Neuronal stem cell (in vitro differentiated cells): ENCODE results near the gene PCDHB8.
"Not testable (repeated sequence)": the region's sequence is repeated elsewhere in the genome, so short reads cannot be mapped to it uniquely, and the experiment has no call there.

Experiments used
- DNase-seq: peaks from one replicate; pipeline ENCODE4 v3.0.0-alpha.2; 2013; ENCODE audit warnings: low spot score
- H2AFZ ChIP-seq: one replicate; pipeline ENCODE4 v1.6.1; 2013; ENCODE audit warnings: mild to moderate bottlenecking, low read length, inconsistent platforms
- H2AK5ac ChIP-seq: 2 replicates; pipeline ENCODE4 v1.6.1; 2013; ENCODE audit warnings: low read depth, mild to moderate bottlenecking, inconsistent platforms, low read length, moderate library complexity, mixed read lengths
- H2BK120ac ChIP-seq: 2 replicates; pipeline ENCODE4 v1.6.1; 2013; ENCODE audit warnings: low read depth, mild to moderate bottlenecking, inconsistent platforms, low read length, moderate library complexity, mixed read lengths
- H2BK12ac ChIP-seq: one replicate; pipeline ENCODE4 v1.6.1; 2013; ENCODE audit warnings: low read length, inconsistent platforms
- H2BK15ac ChIP-seq: 2 replicates; pipeline ENCODE4 v1.6.1; 2013; ENCODE audit warnings: mild to moderate bottlenecking, low read length, inconsistent platforms, mixed read lengths
- H2BK5ac ChIP-seq: one replicate; pipeline ENCODE4 v1.6.1; 2013; ENCODE audit warnings: inconsistent platforms, mild to moderate bottlenecking, low read length, moderate library complexity
- H3K14ac ChIP-seq: one replicate; pipeline ENCODE4 v1.6.1; 2013; ENCODE audit warnings: low read length, inconsistent platforms
- H3K18ac ChIP-seq: 2 replicates; pipeline ENCODE4 v1.6.1; 2013; ENCODE audit warnings: low read length, inconsistent platforms
- H3K23ac ChIP-seq: 2 replicates; pipeline ENCODE4 v1.6.1; 2013; ENCODE audit warnings: low read depth, mild to moderate bottlenecking, mixed read lengths, low read length, inconsistent platforms; ENCODE audit not compliant: poor library complexity
- H3K27ac ChIP-seq: replicated peaks from 3 replicates; pipeline ENCODE4 v1.5.1; 2013; ENCODE audit warnings: low read length, inconsistent platforms
- H3K27me3 ChIP-seq, 3 experiments: 2 replicates each; pipeline ENCODE4 v1.6.1; 2013; ENCODE audit warnings: low read length in 3 of 3, mild to moderate bottlenecking in 2 of 3, inconsistent platforms in 1 of 3, low read depth in 1 of 3, mixed read lengths in 1 of 3, moderate library complexity in 1 of 3; ENCODE audit not compliant: control insufficient read depth in 3 of 3, insufficient read depth in 3 of 3
- H3K36me3 ChIP-seq, 2 donors: replicated peaks in 1 of 2; 2 replicates each; pipeline ENCODE4 v1.6.1; 2013; ENCODE audit warnings: low read length in 2 of 2; ENCODE audit not compliant: control insufficient read depth in 2 of 2, insufficient read depth in 2 of 2
- H3K4ac ChIP-seq: 2 replicates; pipeline ENCODE4 v1.6.1; 2013; ENCODE audit warnings: inconsistent platforms, mild to moderate bottlenecking, low read length, moderate library complexity
- H3K4me1 ChIP-seq, 2 donors: 1 replicate in 1 of 2; 2 replicates in 1 of 2; pipeline ENCODE4 v1.6.1; 2013; ENCODE audit warnings: low read length in 2 of 2, low read depth in 1 of 2; ENCODE audit not compliant: control insufficient read depth in 2 of 2, insufficient read depth in 1 of 2
- H3K4me2 ChIP-seq: one replicate; pipeline ENCODE4 v1.6.1; 2013; ENCODE audit warnings: mild to moderate bottlenecking, low read length, inconsistent platforms; ENCODE audit not compliant: insufficient read depth, poor library complexity, severe bottlenecking
- H3K4me3 ChIP-seq, 2 donors: 2 replicates each; pipeline ENCODE4 v1.5.1; 2013; ENCODE audit warnings: low read length in 2 of 2, mild to moderate bottlenecking in 2 of 2, inconsistent platforms in 1 of 2, moderate library complexity in 1 of 2
- H3K79me1 ChIP-seq: one replicate; pipeline ENCODE4 v1.6.1; 2013; ENCODE audit warnings: low read depth, mild to moderate bottlenecking, inconsistent platforms, low read length, moderate library complexity
- H3K9ac ChIP-seq: one replicate; pipeline ENCODE4 v1.6.1; 2013; ENCODE audit warnings: mild to moderate bottlenecking, low read depth, low read length, inconsistent platforms; ENCODE audit not compliant: poor library complexity
- H3K9me3 ChIP-seq, 2 donors: replicated peaks in 1 of 2; 2 replicates each; pipeline versions ENCODE3 to v1.6.1; 2013; ENCODE audit warnings: low read length in 2 of 2, mild to moderate bottlenecking in 2 of 2, inconsistent platforms in 1 of 2, low read depth in 1 of 2, mixed read lengths in 1 of 2, moderate library complexity in 1 of 2; ENCODE audit not compliant: control insufficient read depth in 2 of 2, insufficient read depth in 1 of 2
- H4K8ac ChIP-seq: one replicate; pipeline ENCODE4 v1.6.1; 2013; ENCODE audit warnings: low read depth, mild to moderate bottlenecking, inconsistent platforms, low read length, moderate library complexity
- H4K91ac ChIP-seq: one replicate; pipeline ENCODE4 v1.6.1; 2013; ENCODE audit warnings: low read length, low read depth, mild to moderate bottlenecking, inconsistent platforms; ENCODE audit not compliant: poor library complexity
- WGBS, 2 donors: extraction: QIAGEN DNeasy Blood & Tissue Kit; methylation state at CpG; one replicate each; pipeline ENCODE4 v1.1.7; 2013; ENCODE audit warnings: missing lambda C conversion rate in 2 of 2, mixed read lengths in 1 of 2; ENCODE audit not compliant: insufficient read length in 2 of 2, insufficient replicate concordance in 1 of 2; ENCODE audit errors: extremely low coverage in 2 of 2; 5-methylcytosine and 5-hydroxymethylcytosine counted together

Gene PCDHB8

DNA sequence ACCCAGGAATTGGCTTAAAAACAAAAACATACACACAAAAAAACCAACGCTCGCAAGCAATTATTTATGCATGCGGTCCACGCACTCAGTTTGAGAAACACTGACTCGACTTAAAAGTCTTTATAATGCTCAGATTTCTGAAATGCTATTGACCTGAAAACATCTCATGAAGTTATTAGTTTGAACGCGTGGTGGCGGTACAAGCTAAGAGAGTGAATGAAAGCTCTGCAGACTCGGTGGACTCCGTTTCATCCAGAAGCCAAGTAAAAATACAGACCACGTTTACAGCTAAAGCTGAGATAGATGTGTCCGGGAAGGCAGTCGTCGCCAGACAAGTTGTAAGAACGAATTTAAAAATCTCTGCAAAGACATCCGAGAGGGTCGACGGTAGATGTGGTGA is 27.8 kb upstream of the PCDHB8 start, which contains the start of gene PCDHB6:
Gene PCDHB6, plus strand, starts transcription at position 246 of the 400 bp plus-strand sequence. CDS start 201 bp downstream, outside the sequence.
- Histone ChIP-seq H3K36me3 (no peaks in the 10 kb centered on the region), H2BK120ac (no peak within 1 kb of the TSS), H2AK5ac (no peak within 1 kb of the TSS), H3K4me3 (no peak within 1 kb of the TSS), H2AFZ (no peak within 1 kb of the TSS), H3K79me1 (no peaks in the 10 kb centered on the region), H4K8ac (no peak within 1 kb of the TSS), H2BK12ac (no peak within 1 kb of the TSS), H3K27me3 (no peaks in the 10 kb centered on the region), H3K4me2 (no peak within 1 kb of the TSS), H2BK15ac (no peak within 1 kb of the TSS), H3K18ac (no peak within 1 kb of the TSS), H3K27ac (no peak within 1 kb of the TSS), H2BK5ac (no peak within 1 kb of the TSS), H4K91ac (no peak within 1 kb of the TSS), H3K9ac (no peak within 1 kb of the TSS), H3K4me1 (no peaks in the 10 kb centered on the region), H3K4ac (no peak within 1 kb of the TSS), H3K9me3 (peaks cover 8 to 9% of the 10 kb centered on the region in 2 donors), H3K23ac (no peak within 1 kb of the TSS), H3K14ac (no peak within 1 kb of the TSS)
- DNase-seq = no peak
- no CpG with 5 or more reads among the region's 18 CpGs for WGBS, 2 donors

DNA sequence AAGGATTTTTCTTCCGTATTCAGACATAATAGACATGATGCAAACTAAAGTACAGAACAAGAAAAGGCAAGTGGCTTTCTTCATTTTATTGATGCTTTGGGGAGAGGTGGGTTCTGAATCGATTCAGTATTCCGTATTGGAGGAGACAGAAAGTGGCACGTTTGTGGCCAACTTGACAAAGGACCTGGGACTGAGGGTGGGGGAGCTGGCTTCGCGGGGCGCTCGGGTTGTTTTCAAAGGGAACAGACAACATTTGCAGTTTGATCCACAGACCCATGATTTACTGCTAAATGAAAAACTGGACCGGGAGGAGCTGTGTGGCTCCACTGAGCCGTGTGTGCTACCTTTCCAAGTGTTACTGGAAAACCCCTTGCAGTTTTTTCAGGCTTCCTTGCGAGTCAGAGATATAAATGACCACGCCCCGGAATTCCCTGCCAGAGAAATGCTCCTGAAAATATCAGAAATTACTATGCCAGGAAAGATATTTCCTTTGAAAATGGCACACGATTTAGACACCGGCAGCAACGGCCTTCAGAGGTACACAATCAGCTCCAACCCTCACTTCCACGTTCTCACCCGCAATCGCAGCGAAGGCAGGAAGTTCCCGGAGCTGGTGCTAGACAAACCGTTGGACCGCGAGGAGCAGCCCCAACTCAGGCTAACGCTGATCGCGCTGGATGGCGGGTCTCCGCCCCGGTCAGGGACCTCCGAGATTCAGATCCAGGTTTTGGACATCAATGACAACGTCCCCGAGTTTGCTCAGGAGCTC is 27.2 kb upstream of the PCDHB8 start:
- H2BK15ac ChIP-seq = no peak overlapping the region
- H3K9me3 ChIP-seq = peaks cover 8 to 9% of the 10 kb centered on the region in 2 donors
- no peak overlapping the region for H2BK5ac ChIP-seq
- no peak overlapping the region for H3K18ac ChIP-seq
- H3K14ac ChIP-seq = no peak overlapping the region
- no peak overlapping the region for H3K9ac ChIP-seq
- no peak for DNase-seq
- H3K4me2 ChIP-seq = no peak overlapping the region
- no peak overlapping the region for H4K8ac ChIP-seq
- H3K27me3 ChIP-seq = no peaks in the 10 kb centered on the region
- H3K79me1 ChIP-seq = no peaks in the 10 kb centered on the region
- H3K4me1 ChIP-seq = no peaks in the 10 kb centered on the region
- no CpG with 5 or more reads among the region's 33 CpGs for WGBS, 2 donors
- H3K4ac ChIP-seq = no peak overlapping the region
- H2BK120ac ChIP-seq = no peak overlapping the region
- no peaks in the 10 kb centered on the region for H3K36me3 ChIP-seq
- H3K4me3 ChIP-seq = no peak overlapping the region
- no peak overlapping the region for H2AFZ ChIP-seq
- H3K27ac ChIP-seq = no peak overlapping the region
- no peak overlapping the region for H2AK5ac ChIP-seq
- H2BK12ac ChIP-seq = no peak overlapping the region
- no peak overlapping the region for H4K91ac ChIP-seq
- no peak overlapping the region for H3K23ac ChIP-seq

DNA sequence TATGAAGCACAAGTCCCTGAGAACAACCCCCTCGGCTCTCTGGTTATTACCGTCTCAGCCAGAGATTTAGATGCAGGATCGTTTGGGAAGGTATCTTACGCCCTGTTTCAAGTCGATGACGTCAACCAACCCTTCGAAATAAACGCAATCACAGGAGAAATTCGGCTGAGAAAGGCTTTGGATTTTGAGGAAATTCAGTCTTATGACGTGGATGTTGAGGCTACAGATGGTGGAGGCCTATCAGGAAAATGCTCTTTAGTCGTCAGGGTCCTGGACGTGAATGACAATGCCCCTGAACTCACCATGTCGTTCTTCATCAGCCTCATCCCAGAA is 26.6 kb upstream of the PCDHB8 start:
- H3K9ac ChIP-seq = no peak overlapping the region
- no peaks in the 10 kb centered on the region for H3K36me3 ChIP-seq
- H3K18ac ChIP-seq = no peak overlapping the region
- no peak overlapping the region for H2AK5ac ChIP-seq
- no peak overlapping the region for H2BK15ac ChIP-seq
- no peak overlapping the region for H3K27ac ChIP-seq
- H3K4me2 ChIP-seq = no peak overlapping the region
- H2AFZ ChIP-seq = no peak overlapping the region
- no peaks in the 10 kb centered on the region for H3K79me1 ChIP-seq
- DNase-seq = no peak
- WGBS, 2 donors = no CpG with 5 or more reads among the region's 13 CpGs
- H3K14ac ChIP-seq = no peak overlapping the region
- no peaks in the 10 kb centered on the region for H3K27me3 ChIP-seq
- no peak overlapping the region for H2BK5ac ChIP-seq
- no peak overlapping the region for H3K4me3 ChIP-seq
- H3K9me3 ChIP-seq = peaks cover 8 to 11% of the 10 kb centered on the region in 2 donors
- no peak overlapping the region for H4K91ac ChIP-seq
- H4K8ac ChIP-seq = no peak overlapping the region
- no peak overlapping the region for H3K4ac ChIP-seq
- no peaks in the 10 kb centered on the region for H3K4me1 ChIP-seq
- no peak overlapping the region for H3K23ac ChIP-seq
- no peak overlapping the region for H2BK120ac ChIP-seq
- H2BK12ac ChIP-seq = no peak overlapping the region

- H3K4ac ChIP-seq, H3K18ac ChIP-seq, H3K4me2 ChIP-seq, H2BK15ac ChIP-seq, H3K14ac ChIP-seq, H3K4me1 ChIP-seq, H3K23ac ChIP-seq, H2BK5ac ChIP-seq, H4K8ac ChIP-seq, H3K36me3 ChIP-seq, H2BK12ac ChIP-seq, H3K27ac ChIP-seq, H3K9ac ChIP-seq, H2BK120ac ChIP-seq, H3K27me3 ChIP-seq, H4K91ac ChIP-seq, H3K4me3 ChIP-seq, H2AK5ac ChIP-seq, H2AFZ ChIP-seq, DNase-seq, H3K79me1 ChIP-seq: not testable (repeated sequence)
- no CpG with 5 or more reads among the region's 41 CpGs for WGBS, 2 donors
- H3K9me3 ChIP-seq = peaks cover 8 to 14% of the 10 kb centered on the region in 2 donors
Observed at GRCh38 chr5:141151632-141152031, 26.0 kb upstream of the PCDHB8 start.
